Astrocyte (in vitro differentiated cells and primary cell): Measurements from ENCODE around the gene GNPTG. TPM values are rescaled to one million over a fixed set of nuclear protein-coding genes. Genes with fewer than 3 reads are reported as not detected.

Experiments
- DNase-seq: peaks from one replicate; pipeline ENCODE4 v3.0.0-alpha.2; 2010; ENCODE audit warnings: low read depth
- FAIRE-seq: peaks from 2 replicates; lab custom pipeline; 2011; peaks lifted over from hg19 to GRCh38; lab: Jason Lieb, UNC
- H2AFZ ChIP-seq: 2 replicates; pipeline ENCODE4 v1.6.0; 2012; ENCODE audit warnings: low read depth, low read length, inconsistent platforms
- H3K27ac ChIP-seq: 2 replicates; pipeline ENCODE4 v1.5.1; 2011; ENCODE audit warnings: low read depth, low read length, inconsistent platforms
- H3K27me3 ChIP-seq: 2 replicates; pipeline ENCODE4 v1.6.0; 2011; ENCODE audit warnings: low read length, inconsistent platforms; ENCODE audit not compliant: insufficient read depth
- H3K36me3 ChIP-seq: 2 replicates; pipeline ENCODE4 v1.5.1; 2011; ENCODE audit warnings: low read length, inconsistent platforms; ENCODE audit not compliant: insufficient read depth
- H3K4me1 ChIP-seq: 2 replicates; pipeline ENCODE4 v1.5.1; 2011; ENCODE audit warnings: low read length, inconsistent platforms; ENCODE audit not compliant: insufficient read depth
- H3K4me2 ChIP-seq: 2 replicates; pipeline ENCODE4 v1.6.0; 2012; ENCODE audit warnings: low read length, inconsistent platforms
- H3K4me3 ChIP-seq: 2 replicates; pipeline ENCODE4 v1.5.1; 2011; ENCODE audit warnings: low read depth, mild to moderate bottlenecking, low read length, inconsistent platforms; ENCODE audit not compliant: insufficient read depth
- H3K79me2 ChIP-seq: 2 replicates; pipeline ENCODE4 v1.6.0; 2012; ENCODE audit warnings: mild to moderate bottlenecking, low read length, inconsistent platforms; ENCODE audit not compliant: insufficient read depth
- H3K9ac ChIP-seq: 2 replicates; pipeline ENCODE4 v1.6.0; 2012; ENCODE audit warnings: mild to moderate bottlenecking, low read length, inconsistent platforms
- H3K9me3 ChIP-seq: 2 replicates; pipeline ENCODE4 v1.5.1; 2012; ENCODE audit warnings: low read depth, mild to moderate bottlenecking, low read length, inconsistent platforms; ENCODE audit not compliant: insufficient read depth
- H4K20me1 ChIP-seq: 2 replicates; pipeline ENCODE4 v1.6.0; 2012; ENCODE audit warnings: low read length, inconsistent platforms; ENCODE audit not compliant: insufficient read depth
- H3K27ac Mint-ChIP-seq: one replicate; pipeline ENCODE4 v1.8.0; 2021; ENCODE audit warnings: mild to moderate bottlenecking, mixed read lengths; ENCODE audit not compliant: unreplicated experiment
- H3K27me3 Mint-ChIP-seq: one replicate; pipeline ENCODE4 v1.8.0; 2021; ENCODE audit warnings: low read depth, mixed read lengths; ENCODE audit not compliant: unreplicated experiment
- H3K36me3 Mint-ChIP-seq: one replicate; pipeline ENCODE4 v1.8.0; 2021; ENCODE audit warnings: low read depth, mixed read lengths; ENCODE audit not compliant: unreplicated experiment
- H3K4me1 Mint-ChIP-seq: one replicate; pipeline ENCODE4 v1.8.0; 2021; ENCODE audit warnings: low read depth, mixed read lengths; ENCODE audit not compliant: unreplicated experiment
- H3K4me3 Mint-ChIP-seq: one replicate; pipeline ENCODE4 v1.8.0; 2021; ENCODE audit warnings: mild to moderate bottlenecking, moderate library complexity, mixed read lengths; ENCODE audit not compliant: unreplicated experiment
- H3K9me3 Mint-ChIP-seq: one replicate; pipeline ENCODE4 v1.8.0; 2021; ENCODE audit warnings: mild to moderate bottlenecking, mixed read lengths; ENCODE audit not compliant: unreplicated experiment
- EZH2 ChIP-seq: IDR thresholded peaks from 2 replicates; pipeline ENCODE4 v1.6.1; 2012; ENCODE audit warnings: mild to moderate bottlenecking, low read length, inconsistent platforms; ENCODE audit not compliant: insufficient read depth
- total RNA-seq: library from RNA; stranded (reverse); gene quantifications from 2 replicates; pipeline ENCODE4 v1.2.1, GENCODE V29; 2021
- TF ChIP-seq, protein P1 (sequence below): IDR thresholded peaks from 2 replicates; pipeline ENCODE4 v1.5.1; 2011; ENCODE audit warnings: low read depth, mild to moderate bottlenecking, inconsistent platforms, low read length, moderate library complexity; ENCODE audit not compliant: insufficient read depth

The GNPTG gene
- total RNA-seq, 1 donor from 2014 or later: 45.5 TPM

DNA sequence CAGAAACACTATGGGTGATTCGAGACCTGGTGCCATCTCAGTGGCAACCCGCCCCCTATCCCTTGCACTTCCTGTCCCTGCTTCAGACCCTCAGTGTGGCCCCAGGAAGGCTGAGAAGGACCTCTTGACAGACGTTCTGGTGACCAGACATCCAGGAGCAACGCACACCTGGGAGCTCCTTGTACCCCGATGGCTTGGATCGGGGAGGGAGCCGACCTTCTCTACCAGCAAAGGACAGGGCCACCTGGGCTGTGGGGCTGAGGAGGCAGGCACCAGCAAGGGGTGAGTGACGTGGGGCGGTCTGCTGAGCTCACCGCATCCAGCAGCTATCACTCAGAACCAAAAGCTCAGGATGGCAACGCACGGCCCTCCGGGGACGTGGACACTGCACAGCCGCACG, 35.6 kb downstream of the GNPTG start:
- Histone ChIP-seq H3K36me3 (no peaks in the 10 kb centered on the region), H3K4me1 (no peaks in the 10 kb centered on the region), H3K27ac (no peak overlapping the region), H3K4me2 (no peak overlapping the region), H3K4me3 (no peak overlapping the region), H3K9me3 (no peaks in the 10 kb centered on the region), H3K9ac (no peak overlapping the region), H2AFZ (no peak overlapping the region), H3K27me3 (no peaks in the 10 kb centered on the region), H4K20me1 (no peaks in the 10 kb centered on the region), H3K79me2 (no peaks in the 10 kb centered on the region)
- H3K4me1 Mint-ChIP-seq: no peaks in the 10 kb centered on the region
- TF ChIP-seq, protein P1, sequence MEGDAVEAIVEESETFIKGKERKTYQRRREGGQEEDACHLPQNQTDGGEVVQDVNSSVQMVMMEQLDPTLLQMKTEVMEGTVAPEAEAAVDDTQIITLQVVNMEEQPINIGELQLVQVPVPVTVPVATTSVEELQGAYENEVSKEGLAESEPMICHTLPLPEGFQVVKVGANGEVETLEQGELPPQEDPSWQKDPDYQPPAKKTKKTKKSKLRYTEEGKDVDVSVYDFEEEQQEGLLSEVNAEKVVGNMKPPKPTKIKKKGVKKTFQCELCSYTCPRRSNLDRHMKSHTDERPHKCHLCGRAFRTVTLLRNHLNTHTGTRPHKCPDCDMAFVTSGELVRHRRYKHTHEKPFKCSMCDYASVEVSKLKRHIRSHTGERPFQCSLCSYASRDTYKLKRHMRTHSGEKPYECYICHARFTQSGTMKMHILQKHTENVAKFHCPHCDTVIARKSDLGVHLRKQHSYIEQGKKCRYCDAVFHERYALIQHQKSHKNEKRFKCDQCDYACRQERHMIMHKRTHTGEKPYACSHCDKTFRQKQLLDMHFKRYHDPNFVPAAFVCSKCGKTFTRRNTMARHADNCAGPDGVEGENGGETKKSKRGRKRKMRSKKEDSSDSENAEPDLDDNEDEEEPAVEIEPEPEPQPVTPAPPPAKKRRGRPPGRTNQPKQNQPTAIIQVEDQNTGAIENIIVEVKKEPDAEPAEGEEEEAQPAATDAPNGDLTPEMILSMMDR: no peak
- TF ChIP-seq EZH2: no peak
- FAIRE-seq: no peak
- peaks cover 14% of the 10 kb centered on the region for H3K36me3 Mint-ChIP-seq
- no peaks in the 10 kb centered on the region for H3K9me3 Mint-ChIP-seq
- no peak for DNase-seq
- H3K4me3 Mint-ChIP-seq: no peak overlapping the region
- no peaks in the 10 kb centered on the region for H3K27me3 Mint-ChIP-seq
- H3K27ac Mint-ChIP-seq: no peak overlapping the region

DNA sequence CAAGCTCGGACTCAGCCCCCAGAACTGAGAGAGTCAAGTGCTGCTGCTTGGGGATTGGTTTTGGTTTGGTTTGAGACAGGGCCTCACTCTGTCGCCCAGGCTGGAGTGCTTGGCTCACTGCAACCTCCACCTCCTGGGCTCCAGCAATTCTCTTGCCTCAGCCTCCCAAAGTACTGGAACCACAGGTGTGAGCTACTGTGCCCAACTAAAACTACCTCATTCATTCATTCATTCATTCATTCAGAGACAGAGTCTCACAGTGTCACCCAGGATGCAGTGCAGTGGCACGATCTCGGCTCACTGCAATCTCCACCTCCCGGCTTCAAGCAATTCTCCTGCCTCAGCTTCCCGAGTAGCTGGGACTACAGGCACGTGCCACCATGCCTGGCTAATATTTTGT, 38.0 kb downstream of the GNPTG start:
- Histone ChIP-seq H3K9ac (no peak overlapping the region), H3K4me1 (no peaks in the 10 kb centered on the region), H3K27me3 (no peaks in the 10 kb centered on the region), H3K79me2 (no peaks in the 10 kb centered on the region), H3K4me3 (no peak overlapping the region), H3K27ac (no peak overlapping the region), H4K20me1 (no peaks in the 10 kb centered on the region), H3K9me3 (no peaks in the 10 kb centered on the region), H3K36me3 (no peaks in the 10 kb centered on the region), H3K4me2 (no peak overlapping the region), H2AFZ (no peak overlapping the region)
- Mint-ChIP-seq H3K27ac (no peak overlapping the region), H3K36me3 (peaks cover 18% of the 10 kb centered on the region), H3K9me3 (no peaks in the 10 kb centered on the region), H3K4me1 (no peaks in the 10 kb centered on the region), H3K27me3 (no peaks in the 10 kb centered on the region), H3K4me3 (no peak overlapping the region)
- FAIRE-seq (no peak), DNase-seq (no peak)
- TF ChIP-seq, protein P1: no peak
- TF ChIP-seq EZH2: no peak

DNA sequence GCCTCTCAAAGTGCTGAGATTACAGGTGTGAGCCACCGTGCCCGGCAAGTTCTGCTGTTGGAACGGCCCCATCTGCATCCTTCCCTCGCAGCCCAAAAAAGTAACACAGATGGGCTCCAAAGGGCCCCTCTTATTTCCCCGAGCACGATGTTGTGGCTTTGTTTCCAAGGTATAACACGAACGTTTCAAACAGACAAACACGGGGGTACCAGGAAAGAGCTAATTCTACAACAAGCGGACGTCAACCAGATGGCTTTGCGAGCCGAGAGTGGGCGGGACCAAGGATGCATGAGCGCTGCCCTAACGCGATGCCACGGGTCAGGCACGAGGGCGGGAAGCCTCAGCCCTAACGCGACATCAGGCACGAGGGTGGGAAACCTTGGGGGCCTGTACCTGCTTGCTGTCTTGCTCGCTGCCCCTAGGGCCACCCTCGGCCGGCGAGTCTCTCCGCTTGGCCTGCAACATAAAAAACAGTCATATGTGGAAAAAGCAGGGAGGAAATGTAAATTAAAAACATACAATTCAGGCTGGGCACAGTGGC, 38.6 kb downstream of the GNPTG start:
- H3K36me3 ChIP-seq: no peaks in the 10 kb centered on the region
- H3K4me1 ChIP-seq: no peaks in the 10 kb centered on the region
- no peak overlapping the region for H3K4me3 ChIP-seq
- no peak overlapping the region for H3K9ac ChIP-seq
- H3K27me3 ChIP-seq: no peaks in the 10 kb centered on the region
- DNase-seq: no peak
- H3K79me2 ChIP-seq: no peaks in the 10 kb centered on the region
- FAIRE-seq: no peak
- no peaks in the 10 kb centered on the region for H4K20me1 ChIP-seq
- peaks cover 17% of the 10 kb centered on the region for H3K36me3 Mint-ChIP-seq
- no peak overlapping the region for H3K4me2 ChIP-seq
- no peak overlapping the region for H2AFZ ChIP-seq
- no peak for TF ChIP-seq EZH2
- TF ChIP-seq, protein P1: no peak
- no peaks in the 10 kb centered on the region for H3K27me3 Mint-ChIP-seq
- no peaks in the 10 kb centered on the region for H3K9me3 ChIP-seq
- no peaks in the 10 kb centered on the region for H3K4me1 Mint-ChIP-seq
- H3K27ac Mint-ChIP-seq: no peak overlapping the region
- H3K4me3 Mint-ChIP-seq: no peak overlapping the region
- no peak overlapping the region for H3K27ac ChIP-seq
- H3K9me3 Mint-ChIP-seq: no peaks in the 10 kb centered on the region
